ENCODE measurements around the gene RAB11B.

GRCh38 chr19:8403098-8403819 is 13.1 kb downstream of the RAB11B start:
- TF ChIP-seq, protein P1, sequence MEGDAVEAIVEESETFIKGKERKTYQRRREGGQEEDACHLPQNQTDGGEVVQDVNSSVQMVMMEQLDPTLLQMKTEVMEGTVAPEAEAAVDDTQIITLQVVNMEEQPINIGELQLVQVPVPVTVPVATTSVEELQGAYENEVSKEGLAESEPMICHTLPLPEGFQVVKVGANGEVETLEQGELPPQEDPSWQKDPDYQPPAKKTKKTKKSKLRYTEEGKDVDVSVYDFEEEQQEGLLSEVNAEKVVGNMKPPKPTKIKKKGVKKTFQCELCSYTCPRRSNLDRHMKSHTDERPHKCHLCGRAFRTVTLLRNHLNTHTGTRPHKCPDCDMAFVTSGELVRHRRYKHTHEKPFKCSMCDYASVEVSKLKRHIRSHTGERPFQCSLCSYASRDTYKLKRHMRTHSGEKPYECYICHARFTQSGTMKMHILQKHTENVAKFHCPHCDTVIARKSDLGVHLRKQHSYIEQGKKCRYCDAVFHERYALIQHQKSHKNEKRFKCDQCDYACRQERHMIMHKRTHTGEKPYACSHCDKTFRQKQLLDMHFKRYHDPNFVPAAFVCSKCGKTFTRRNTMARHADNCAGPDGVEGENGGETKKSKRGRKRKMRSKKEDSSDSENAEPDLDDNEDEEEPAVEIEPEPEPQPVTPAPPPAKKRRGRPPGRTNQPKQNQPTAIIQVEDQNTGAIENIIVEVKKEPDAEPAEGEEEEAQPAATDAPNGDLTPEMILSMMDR (IDR thresholded peaks at IDR 0.05): no peak
- TF ChIP-seq POLR2AphosphoS5 (IDR thresholded peaks at IDR 0.05): no peak
- no peak for TF ChIP-seq POLR2A (IDR thresholded peaks at IDR 0.05)
- TF ChIP-seq EP300 (IDR thresholded peaks at IDR 0.05; ENCODE audit: low read depth): no peak

Measured in transverse colon (tissue), 4 donors.